Measurements from ENCODE around the gene SPAG16.

- TF ChIP-seq ELF1 (IDR thresholded peaks at IDR 0.05; ENCODE audit: borderline replicate concordance, low read depth) (no peak), YY1 (IDR thresholded peaks at IDR 0.05; ENCODE audit: extremely low read depth, insufficient replicate concordance, low read depth, low read length) (no peak), POLR2A (IDR thresholded peaks at IDR 0.05; ENCODE audit: borderline replicate concordance, extremely low read depth, insufficient read depth, insufficient read length) (no peak), ZNF274 (IDR thresholded peaks at IDR 0.05; ENCODE audit: low read depth, low read length) (no peak), SRF (IDR thresholded peaks at IDR 0.05; ENCODE audit: low read depth) (no peak)
- TF ChIP-seq, protein P1, sequence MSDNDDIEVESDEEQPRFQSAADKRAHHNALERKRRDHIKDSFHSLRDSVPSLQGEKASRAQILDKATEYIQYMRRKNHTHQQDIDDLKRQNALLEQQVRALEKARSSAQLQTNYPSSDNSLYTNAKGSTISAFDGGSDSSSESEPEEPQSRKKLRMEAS (IDR thresholded peaks at IDR 0.05), result no peak
Observed at GRCh38 chr2:213416832-213417231, 132.6 kb downstream of the SPAG16 start.
